CD14-positive monocyte (primary cell): ENCODE data around the gene LRRTM4. TPM values are rescaled to one million over a fixed set of nuclear protein-coding genes. Genes with fewer than 3 reads are reported as not detected.

Experiments
- DNase-seq, 3 donors: peaks; one replicate each; pipeline ENCODE4 v3.0.0-alpha.2; 2011 to 2022
- H2AFZ ChIP-seq: 2 replicates; pipeline ENCODE4 v1.6.0; 2012; ENCODE audit warnings: mild to moderate bottlenecking, low read depth, low read length, inconsistent platforms; ENCODE audit not compliant: insufficient read depth, poor library complexity, severe bottlenecking
- H3K27ac ChIP-seq, 2 donors: 1 replicate in 1 of 2; 2 replicates in 1 of 2; pipeline ENCODE4 v1.5.1; 2012 to 2013; ENCODE audit warnings: low read length in 2 of 2, control low read depth in 1 of 2, inconsistent platforms in 1 of 2, low read depth in 1 of 2, mild to moderate bottlenecking in 1 of 2
- H3K27me3 ChIP-seq, 2 donors: one replicate each; pipeline versions ENCODE4 v1.6.0 to v1.6.1; 2011 to 2013; ENCODE audit warnings: low read length in 2 of 2; ENCODE audit not compliant: control insufficient read depth in 2 of 2, insufficient read depth in 2 of 2
- H3K36me3 ChIP-seq, 2 donors: replicated peaks in 1 of 2; 1 replicate in 1 of 2; 2 replicates in 1 of 2; pipeline versions ENCODE4 v1.5.1 to v1.6.1; 2012 to 2013; ENCODE audit warnings: low read length in 2 of 2, control low read depth in 1 of 2, inconsistent platforms in 1 of 2, mild to moderate bottlenecking in 1 of 2; ENCODE audit not compliant: insufficient read depth in 2 of 2, control insufficient read depth in 1 of 2
- H3K4me1 ChIP-seq, 2 donors: 1 replicate in 1 of 2; 2 replicates in 1 of 2; pipeline versions ENCODE4 v1.5.1 to v1.6.1; 2012 to 2013; ENCODE audit warnings: low read length in 2 of 2, control low read depth in 1 of 2, inconsistent platforms in 1 of 2, mild to moderate bottlenecking in 1 of 2, moderate library complexity in 1 of 2; ENCODE audit not compliant: insufficient read depth in 2 of 2, control insufficient read depth in 1 of 2
- H3K4me2 ChIP-seq: replicated peaks from 2 replicates; pipeline ENCODE3; 2012; ENCODE audit warnings: low read length, moderate library complexity, mild to moderate bottlenecking; ENCODE audit not compliant: poor library complexity, severe bottlenecking; ENCODE audit errors: extremely low read depth
- H3K4me3 ChIP-seq, 3 experiments: fragments of 200-600 bp in 1 of 3; sonication (generic) in 1 of 3; replicated peaks in 1 of 3; 1 replicate in 2 of 3; 2 replicates in 1 of 3; pipeline ENCODE4 v1.5.1; 2011 to 2013; ENCODE audit warnings: low read length in 3 of 3, mild to moderate bottlenecking in 3 of 3, control low read depth in 2 of 3, low read depth in 2 of 3, inconsistent platforms in 1 of 3, moderate library complexity in 1 of 3
- H3K79me2 ChIP-seq: 2 replicates; pipeline ENCODE4 v1.6.0; 2012; ENCODE audit warnings: mild to moderate bottlenecking, control low read depth, inconsistent platforms, low read length, moderate library complexity; ENCODE audit not compliant: insufficient read depth
- H3K9ac ChIP-seq: 2 replicates; pipeline ENCODE4 v1.6.0; 2017; ENCODE audit warnings: low read length, mild to moderate bottlenecking; ENCODE audit not compliant: insufficient read depth, poor library complexity, severe bottlenecking
- H3K9me3 ChIP-seq, 2 donors: replicated peaks in 1 of 2; 1 replicate in 1 of 2; 2 replicates in 1 of 2; pipeline versions ENCODE4 v1.5.1 to v1.6.1; 2012 to 2013; ENCODE audit warnings: low read length in 2 of 2, control low read depth in 1 of 2; ENCODE audit not compliant: control insufficient read depth in 1 of 2, insufficient read depth in 1 of 2
- H4K20me1 ChIP-seq: 2 replicates; pipeline ENCODE4 v1.6.0; 2012; ENCODE audit warnings: mild to moderate bottlenecking, low read length, control low read depth, moderate library complexity; ENCODE audit not compliant: insufficient read depth
- H3K27ac Mint-ChIP-seq, 7 donors: one replicate each; pipeline ENCODE4 v1.8.0; 2020; ENCODE audit warnings: mild to moderate bottlenecking in 7 of 7, mixed read lengths in 7 of 7, moderate library complexity in 6 of 7, inconsistent platforms in 2 of 7
- H3K27me3 Mint-ChIP-seq, 3 donors: one replicate each; pipeline ENCODE4 v1.8.0; 2021 to 2022; ENCODE audit warnings: low read depth in 3 of 3, mild to moderate bottlenecking in 3 of 3, mixed read lengths in 3 of 3, moderate library complexity in 3 of 3, inconsistent platforms in 1 of 3
- H3K36me3 Mint-ChIP-seq, 2 donors: one replicate each; pipeline ENCODE4 v1.8.0; 2020; ENCODE audit warnings: mixed read lengths in 2 of 2, inconsistent platforms in 1 of 2, mild to moderate bottlenecking in 1 of 2
- H3K4me1 Mint-ChIP-seq: one replicate; pipeline ENCODE4 v1.8.0; 2020; ENCODE audit warnings: mild to moderate bottlenecking, mixed read lengths
- H3K4me3 Mint-ChIP-seq, 2 donors: one replicate each; pipeline ENCODE4 v1.8.0; 2020; ENCODE audit warnings: mild to moderate bottlenecking in 2 of 2, mixed read lengths in 2 of 2, moderate library complexity in 1 of 2
- H3K9me3 Mint-ChIP-seq, 7 donors: one replicate each; pipeline ENCODE4 v1.8.0; 2020 to 2022; ENCODE audit warnings: mixed read lengths in 7 of 7, mild to moderate bottlenecking in 6 of 7, moderate library complexity in 6 of 7, inconsistent platforms in 2 of 7
- CTCF ChIP-seq: fragments of 200-600 bp; IDR thresholded peaks from one replicate; pipeline ENCODE4 v1.8.0; 2022; ENCODE audit warnings: antibody characterized with exemption, mild to moderate bottlenecking
- WGBS: methylation state at CpG from one replicate; pipeline ENCODE4 v1.1.5; 2013; ENCODE audit warnings: missing lambda C conversion rate; ENCODE audit not compliant: insufficient coverage; 5-methylcytosine and 5-hydroxymethylcytosine counted together
- intact Hi-C, 2 donors: fragments of 100-400 bp; cut with micrococcal nuclease; formaldehyde crosslinking; loops; one replicate each; pipeline versions ENCODE4 v1.15.0 to v1.15.1; 2023
- polyA plus RNA-seq, 3 donors: library from polyadenylated mRNA; depleted of rRNA in 1 of 3; unstranded in 2 of 3; stranded (reverse) in 1 of 3; fragments of 300-500 nt in 2 of 3; fragments of >200 nt in 1 of 3; fragmentation: Illumina TruSeq in 2 of 3; gene quantifications; 1 replicate in 2 of 3; 2 replicates in 1 of 3; pipeline ENCODE4 v1.2.3, GENCODE V29; 2012 to 2021

The LRRTM4 gene
- polyA plus RNA-seq, 3 donors, result not detected

- intact Hi-C loops, result no loop called here
- Histone ChIP-seq H3K27me3 (no peaks in the 10 kb centered on the region), H3K79me2 (no peaks in the 10 kb centered on the region), H4K20me1 (no peaks in the 10 kb centered on the region), H3K4me3 (no peak overlapping the region), H3K36me3 (no peaks in the 10 kb centered on the region), H2AFZ (no peak overlapping the region), H3K9ac (no peak overlapping the region), H3K9me3 (no peaks in the 10 kb centered on the region), H3K27ac (no peak overlapping the region), H3K4me1 (no peaks in the 10 kb centered on the region), H3K4me2 (no peak overlapping the region)
- H3K4me3 Mint-ChIP-seq, result no peak overlapping the region
- H3K27me3 Mint-ChIP-seq, result peaks cover 0 to 1% (median 0%) of the 10 kb centered on the region in 3 donors
- H3K9me3 Mint-ChIP-seq, result peaks cover 0 to 7% (median 3%) of the 10 kb centered on the region in 7 donors
- no peaks in the 10 kb centered on the region for H3K4me1 Mint-ChIP-seq
- H3K27ac Mint-ChIP-seq, result no peak overlapping the region
- no peak for DNase-seq
- 80% methylated on average over 1 of the region's 4 CpGs for WGBS
- H3K36me3 Mint-ChIP-seq, result no peaks in the 10 kb centered on the region
- TF ChIP-seq CTCF, result no peak
Observed at GRCh38 chr2:76730021-76730420, 792.2 kb downstream of the LRRTM4 start.

GRCh38 chr2:76721226-76721625 lies 801.0 kb downstream of the LRRTM4 start:
- 80% methylated on average over 1 of the region's 3 CpGs for WGBS
- no peaks in the 10 kb centered on the region for H3K4me1 Mint-ChIP-seq
- DNase-seq, result no peak
- no peaks in the 10 kb centered on the region for H3K79me2 ChIP-seq
- H3K27me3 ChIP-seq, result no peaks in the 10 kb centered on the region
- no peak overlapping the region for H3K27ac Mint-ChIP-seq
- no peaks in the 10 kb centered on the region for H4K20me1 ChIP-seq
- no peaks in the 10 kb centered on the region for H3K9me3 ChIP-seq
- no peaks in the 10 kb centered on the region for H3K36me3 ChIP-seq
- no peaks in the 10 kb centered on the region for H3K4me1 ChIP-seq
- H3K4me3 ChIP-seq, result no peak overlapping the region
- no peak overlapping the region for H3K4me2 ChIP-seq
- H3K9ac ChIP-seq, result no peak overlapping the region
- no peak overlapping the region for H3K27ac ChIP-seq
- peaks cover 0 to 3% (median 1%) of the 10 kb centered on the region in 7 donors for H3K9me3 Mint-ChIP-seq
- intact Hi-C loops, result no loop called here
- peaks cover 0 to 2% (median 0%) of the 10 kb centered on the region in 3 donors for H3K27me3 Mint-ChIP-seq
- no peak for TF ChIP-seq CTCF
- H3K36me3 Mint-ChIP-seq, result no peaks in the 10 kb centered on the region
- H2AFZ ChIP-seq, result no peak overlapping the region
- no peak overlapping the region for H3K4me3 Mint-ChIP-seq
